Suprapubic skin (tissue), 3 donors: ENCODE measurements around the gene MYO18B.

Source experiments
- CTCF ChIP-seq, 2 donors: fragments of 200-600 bp in 1 of 2; fragments of 450-650 bp in 1 of 2; sonication (generic) in 1 of 2; IDR thresholded peaks; one replicate each; pipeline ENCODE4 v1.5.1; 2016 to 2019; ENCODE audit warnings: antibody characterized with exemption in 2 of 2, mild to moderate bottlenecking in 1 of 2, moderate library complexity in 1 of 2
- POLR2A ChIP-seq, 2 donors: fragments of 450-650 bp; IDR thresholded peaks; one replicate each; pipeline ENCODE4 v1.6.1; 2017; ENCODE audit warnings: antibody characterized with exemption in 2 of 2, mild to moderate bottlenecking in 2 of 2, moderate library complexity in 2 of 2

GRCh38 chr22:25942115-25942855, 200.3 kb downstream of the MYO18B start:
- TF ChIP-seq POLR2A (IDR thresholded peaks at IDR 0.05) = no peak
- no peak for TF ChIP-seq CTCF (IDR thresholded peaks at IDR 0.05)
